ENCODE results near the gene ENAM.

GRCh38 chr4:70660106-70660505, 31.6 kb downstream of the ENAM start:
- TF ChIP-seq, protein P1, sequence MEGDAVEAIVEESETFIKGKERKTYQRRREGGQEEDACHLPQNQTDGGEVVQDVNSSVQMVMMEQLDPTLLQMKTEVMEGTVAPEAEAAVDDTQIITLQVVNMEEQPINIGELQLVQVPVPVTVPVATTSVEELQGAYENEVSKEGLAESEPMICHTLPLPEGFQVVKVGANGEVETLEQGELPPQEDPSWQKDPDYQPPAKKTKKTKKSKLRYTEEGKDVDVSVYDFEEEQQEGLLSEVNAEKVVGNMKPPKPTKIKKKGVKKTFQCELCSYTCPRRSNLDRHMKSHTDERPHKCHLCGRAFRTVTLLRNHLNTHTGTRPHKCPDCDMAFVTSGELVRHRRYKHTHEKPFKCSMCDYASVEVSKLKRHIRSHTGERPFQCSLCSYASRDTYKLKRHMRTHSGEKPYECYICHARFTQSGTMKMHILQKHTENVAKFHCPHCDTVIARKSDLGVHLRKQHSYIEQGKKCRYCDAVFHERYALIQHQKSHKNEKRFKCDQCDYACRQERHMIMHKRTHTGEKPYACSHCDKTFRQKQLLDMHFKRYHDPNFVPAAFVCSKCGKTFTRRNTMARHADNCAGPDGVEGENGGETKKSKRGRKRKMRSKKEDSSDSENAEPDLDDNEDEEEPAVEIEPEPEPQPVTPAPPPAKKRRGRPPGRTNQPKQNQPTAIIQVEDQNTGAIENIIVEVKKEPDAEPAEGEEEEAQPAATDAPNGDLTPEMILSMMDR (IDR thresholded peaks at IDR 0.05) = no peak
- no peak for TF ChIP-seq POLR2A (IDR thresholded peaks at IDR 0.05)
- TF ChIP-seq POLR2AphosphoS5 (IDR thresholded peaks at IDR 0.05; ENCODE audit: insufficient read depth in 1 of 2, low read depth in 1 of 2) = no peak

All from vagina (tissue), 2 donors.